Frontal cortex (tissue), 4 donors: ENCODE measurements around the gene RPL19. TPM values are rescaled to one million over a fixed set of nuclear protein-coding genes. Genes with fewer than 3 reads are reported as not detected.
"Not testable (repeated sequence)": the region's sequence is repeated elsewhere in the genome, so short reads cannot be mapped to it uniquely, and the experiment has no call there.

Experiments used
- DNase-seq, 2 donors: peaks; one replicate each; pipeline ENCODE4 v3.0.0; 2012; ENCODE audit warnings: low spot score in 2 of 2
- FAIRE-seq: peaks from 2 replicates; lab custom pipeline; 2012; peaks lifted over from hg19 to GRCh38; lab: Jason Lieb, UNC
- total RNA-seq: library from RNA; depleted of rRNA; stranded (reverse); fragments of >200 nt; gene quantifications from one replicate; pipeline ENCODE4 v1.2.3, GENCODE V29; 2014
- donor health status: control.
- donor health status: control.
- donor health status: control.

RPL19 gene
- total RNA-seq, 1 donor from 2014 or later, result 1,210 TPM

- no peak for FAIRE-seq
- DNase-seq, result no peak
Measured at GRCh38 chr17:39238311-39238972, 38.4 kb downstream of the RPL19 start.

GRCh38 chr17:39239640-39240314, 39.7 kb downstream of the RPL19 start:
- DNase-seq (no peak), FAIRE-seq (no peak)

DNA sequence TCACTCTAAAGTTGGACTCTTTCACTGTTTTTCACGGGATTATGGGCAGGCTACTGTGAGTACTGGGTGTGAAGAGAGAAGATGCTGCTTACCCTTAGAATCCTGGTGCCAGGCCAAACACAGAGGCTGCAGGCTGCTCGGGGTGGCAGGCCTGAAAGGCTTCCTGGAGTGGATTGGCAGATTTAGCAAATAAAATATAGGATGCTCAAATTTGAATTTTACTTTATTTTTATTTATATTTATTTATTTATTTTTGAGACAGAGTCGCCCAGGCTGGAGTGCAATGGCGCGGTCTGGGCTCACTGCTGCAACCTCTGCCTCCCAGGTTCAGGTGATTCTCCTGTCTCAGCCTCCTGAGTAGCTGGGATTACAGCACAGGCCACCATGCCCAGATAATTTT, 40.5 kb downstream of the RPL19 start:
- DNase-seq, result no peak
- FAIRE-seq, result no peak

- no peak for FAIRE-seq
- no peak for DNase-seq
Measured at GRCh38 chr17:39243155-39243554, 43.1 kb downstream of the RPL19 start.

DNA sequence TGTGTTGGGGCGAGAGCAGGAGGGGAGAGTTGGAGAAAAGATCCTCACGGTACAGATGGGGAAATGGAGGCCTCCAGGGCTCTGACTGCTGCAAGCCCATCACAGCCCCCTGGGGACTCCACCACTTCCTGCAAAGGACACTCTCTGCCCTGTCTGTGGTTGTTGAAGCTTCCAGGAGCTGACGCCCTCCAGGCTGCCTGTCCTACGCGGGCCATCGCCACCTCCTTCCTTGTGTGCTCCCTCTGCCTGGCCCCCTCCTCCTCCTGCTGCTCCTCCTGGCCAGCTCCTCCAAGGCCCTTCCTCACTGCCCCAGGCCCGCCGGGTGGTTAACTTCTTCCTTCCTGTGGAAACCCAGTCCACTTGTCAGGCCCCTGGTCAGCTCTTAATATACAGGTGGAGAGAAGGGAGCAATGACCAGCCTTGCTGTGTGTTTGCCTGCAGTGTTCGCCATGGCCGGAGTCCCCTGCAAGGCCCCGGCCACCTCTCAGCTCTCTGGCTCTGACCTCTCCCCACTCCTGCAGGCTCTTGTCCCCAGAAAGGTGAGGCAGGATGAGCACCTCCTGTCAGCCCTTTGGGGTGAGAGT, 44.0 kb downstream of the RPL19 start:
- DNase-seq, result no peak

DNA sequence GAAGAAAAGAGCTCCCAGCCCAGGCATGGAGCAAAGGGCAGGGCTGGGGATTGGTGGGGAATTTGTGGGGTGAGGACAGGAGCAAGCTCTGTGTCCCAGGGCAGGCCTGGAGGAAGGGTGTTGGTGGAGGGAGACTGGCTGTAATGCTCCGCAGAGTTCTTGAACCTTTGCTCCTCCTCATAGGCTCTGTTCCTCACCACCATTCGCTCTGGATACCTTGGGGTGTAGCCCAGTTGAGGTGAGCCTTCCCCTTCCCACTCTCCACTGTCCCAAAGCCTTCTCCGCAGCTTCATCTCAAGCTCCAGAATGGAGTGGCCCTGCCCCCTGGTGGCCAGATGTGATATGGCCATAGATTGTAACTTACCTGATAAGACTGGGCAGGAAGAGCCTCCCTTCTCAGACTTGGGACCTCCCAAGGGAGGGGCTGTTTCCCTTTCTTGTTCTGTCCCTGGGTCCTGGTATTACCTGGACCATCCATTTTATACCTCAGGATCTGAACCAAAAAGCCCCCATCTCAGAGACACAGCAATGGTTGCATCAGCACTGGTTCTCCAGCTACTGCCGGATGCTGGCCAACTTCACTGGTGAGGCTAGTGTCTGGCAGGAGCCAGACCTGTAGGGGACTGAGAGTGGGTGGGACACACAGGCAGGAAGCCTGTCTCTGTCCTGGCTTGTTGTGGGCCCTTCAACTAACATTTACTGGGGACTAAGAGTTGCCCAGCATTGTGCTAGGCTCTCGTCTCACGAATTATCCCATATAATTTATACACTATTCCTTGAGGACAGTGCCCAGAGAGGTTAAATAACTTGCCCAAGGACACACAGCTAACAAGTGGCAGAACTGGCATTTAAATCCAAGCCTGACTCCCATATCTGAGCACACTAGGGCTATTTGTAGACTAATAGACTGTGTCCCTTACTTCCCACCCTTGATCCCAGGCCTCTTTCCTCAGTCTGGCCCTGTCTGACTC, 44.8 kb downstream of the RPL19 start:
- peak; percentile 62 to 81 for DNase-seq
- FAIRE-seq, result no peak

More for the DNA sequence above, 44.0 kb downstream of the RPL19 start:
- FAIRE-seq, result no peak

- no peak for FAIRE-seq
Measured at GRCh38 chr17:39246274-39246673, 46.2 kb downstream of the RPL19 start.

GRCh38 chr17:39250076-39250475, 50.0 kb downstream of the RPL19 start:
- FAIRE-seq, DNase-seq: not testable (repeated sequence)

More at GRCh38 chr17:39246274-39246673, 46.2 kb downstream of the RPL19 start:
- DNase-seq, result no peak

- FAIRE-seq, result no peak
- DNase-seq, result no peak
Measured at GRCh38 chr17:39251997-39252396, 51.9 kb downstream of the RPL19 start.

GRCh38 chr17:39252788-39253460, 52.8 kb downstream of the RPL19 start:
- no peak for FAIRE-seq
- no peak for DNase-seq

Other genes starting within 250 kb of the RPL19 start
- not detected for gene FBXO47, start 232.9 kb upstream of the RPL19 start, total RNA-seq
- gene PLXDC1, start 48.6 kb upstream of the RPL19 start, total RNA-seq, result 9.8 TPM
- not detected for gene ARL5C, start 34.1 kb upstream of the RPL19 start, total RNA-seq
- gene CACNB1, start 2.6 kb upstream of the RPL19 start, total RNA-seq, result 14.3 TPM
- gene STAC2, start 25.7 kb downstream of the RPL19 start, total RNA-seq, result under 0.01 TPM
- gene FBXL20, start 201.3 kb downstream of the RPL19 start, total RNA-seq, result 18.3 TPM